ENCODE measurements around the gene NFASC.

DNA sequence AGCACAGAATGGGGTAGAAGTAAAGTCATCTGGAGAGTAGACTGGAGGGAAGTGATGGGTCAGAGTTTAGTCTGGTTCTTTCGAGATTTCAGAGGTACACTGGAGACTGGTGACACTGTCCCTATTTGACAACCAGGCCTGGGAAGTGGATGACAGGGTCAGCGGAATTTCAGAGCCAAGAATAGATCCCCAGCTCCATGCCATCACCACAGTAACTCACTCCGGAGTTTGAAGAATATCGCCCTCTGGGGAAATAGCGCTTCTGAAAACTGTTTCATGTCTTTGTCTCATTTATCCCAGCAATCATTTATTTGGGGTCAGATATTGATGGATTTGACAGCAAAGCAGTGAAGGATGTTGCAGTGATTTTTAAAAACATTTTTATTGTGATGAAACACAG is 7.6 kb upstream of the NFASC start:
- TF ChIP-seq EZH2 (IDR thresholded peaks at IDR 0.05; ENCODE audit: insufficient read depth, poor library complexity, severe bottlenecking) (no peak), EZH2phosphoT487 (IDR thresholded peaks at IDR 0.05; ENCODE audit: insufficient read depth, low read depth) (no peak)

Measured in GM23248 (cell line).